Natural killer cell (primary cell): ENCODE results near the gene TRIM4. TPM values are rescaled to one million over a fixed set of nuclear protein-coding genes. Genes with fewer than 3 reads are reported as not detected.

ENCODE experiments used
- ATAC-seq, 3 donors: fragments of 150-1000 bp in 2 of 3; fragments of 200-7000 bp in 1 of 3; cut with Tn5 transposase; 1 replicate in 1 of 3; 2 replicates in 2 of 3; pipeline ENCODE4 v1.10.0; 2021; ENCODE audit warnings: mild to moderate bottlenecking in 2 of 3, moderate library complexity in 2 of 3
- DNase-seq, 2 donors: peaks; one replicate each; pipeline versions ENCODE4 v3.0.0 to v3.0.0-alpha.2; 2013 to 2021; ENCODE audit warnings: mixed read lengths in 1 of 2
- H3K27ac ChIP-seq: one replicate; pipeline ENCODE4 v1.5.1; 2013; ENCODE audit warnings: mild to moderate bottlenecking, low read length
- H3K27me3 ChIP-seq: one replicate; pipeline ENCODE4 v1.6.1; 2013; ENCODE audit warnings: low read length; ENCODE audit not compliant: control insufficient read depth, insufficient read depth
- H3K36me3 ChIP-seq: one replicate; pipeline ENCODE4 v1.6.1; 2013; ENCODE audit warnings: low read length; ENCODE audit not compliant: control insufficient read depth, insufficient read depth
- H3K4me1 ChIP-seq: one replicate; pipeline ENCODE4 v1.6.1; 2013; ENCODE audit warnings: low read length; ENCODE audit not compliant: control insufficient read depth, insufficient read depth
- H3K4me3 ChIP-seq: one replicate; pipeline ENCODE4 v1.5.1; 2013; ENCODE audit warnings: low read length
- H3K9me3 ChIP-seq: one replicate; pipeline ENCODE4 v1.6.1; 2013; ENCODE audit warnings: low read length; ENCODE audit not compliant: control insufficient read depth, insufficient read depth
- H3K27ac Mint-ChIP-seq, 2 donors: one replicate each; pipeline ENCODE4 v1.8.0; 2022; ENCODE audit warnings: mild to moderate bottlenecking in 2 of 2, mixed read lengths in 2 of 2, moderate library complexity in 1 of 2
- H3K27me3 Mint-ChIP-seq, 2 donors: one replicate each; pipeline ENCODE4 v1.8.0; 2022; ENCODE audit warnings: low read depth in 2 of 2, mixed read lengths in 2 of 2
- H3K36me3 Mint-ChIP-seq: one replicate; pipeline ENCODE4 v1.8.0; 2022; ENCODE audit warnings: mixed read lengths
- H3K4me1 Mint-ChIP-seq, 2 donors: one replicate each; pipeline ENCODE4 v1.8.0; 2022; ENCODE audit warnings: mixed read lengths in 2 of 2
- H3K4me3 Mint-ChIP-seq: one replicate; pipeline ENCODE4 v1.8.0; 2022; ENCODE audit warnings: mild to moderate bottlenecking, moderate library complexity, mixed read lengths
- H3K9me3 Mint-ChIP-seq, 2 donors: one replicate each; pipeline ENCODE4 v1.8.0; 2022; ENCODE audit warnings: mixed read lengths in 2 of 2
- WGBS: methylation state at CpG from one replicate; pipeline ENCODE4 v1.1.7; 2013; ENCODE audit warnings: missing lambda C conversion rate; ENCODE audit not compliant: insufficient coverage; 5-methylcytosine and 5-hydroxymethylcytosine counted together
- intact Hi-C: fragments of 100-400 bp; cut with micrococcal nuclease; formaldehyde crosslinking; loops from one replicate; pipeline ENCODE4 v1.14.2; 2022
- total RNA-seq, 4 donors: library from RNA; stranded (reverse); fragments of 120-200 nt in 1 of 4; gene quantifications; one replicate each; pipeline versions ENCODE4 v1.2.3 to v1.2.4, GENCODE V29; 2013 to 2022
- TF ChIP-seq, protein P1 (sequence below): fragments of 200-600 bp; IDR thresholded peaks from one replicate; pipeline ENCODE4 v1.8.0; 2022; ENCODE audit warnings: antibody characterized with exemption

TRIM4 gene
- total RNA-seq, 3 donors from 2014 or later (not counting 1 experiment from before 2014, with no cell fraction given), result 16.8 to 28.1 (median 22.4) TPM

DNA sequence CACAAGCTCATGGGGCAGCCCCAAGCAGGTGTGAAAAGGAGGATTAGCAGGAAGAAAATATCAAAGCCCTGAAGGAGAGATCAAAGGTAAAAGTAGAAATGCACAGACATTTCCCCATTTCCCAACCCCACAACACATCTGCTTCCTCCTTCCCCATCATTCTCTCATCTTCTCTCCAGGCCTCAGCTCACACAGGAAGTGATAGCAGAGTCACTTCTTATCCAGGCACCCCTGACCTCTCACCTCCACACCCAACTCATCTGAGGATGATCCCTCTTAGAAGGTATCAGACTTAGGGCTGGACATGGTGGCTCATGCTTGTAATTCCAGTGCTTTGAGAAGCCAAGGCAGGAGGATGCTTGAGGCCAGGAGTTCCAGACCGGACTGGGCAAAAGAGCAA, 28.3 kb upstream of the TRIM4 start:
- ATAC-seq, result no peak
- no peak overlapping the region for H3K4me3 Mint-ChIP-seq
- H3K27me3 Mint-ChIP-seq, result peaks cover 25 to 38% of the 10 kb centered on the region in 2 donors
- no peak overlapping the region for H3K27ac ChIP-seq
- H3K27me3 ChIP-seq, result no peaks in the 10 kb centered on the region
- intact Hi-C loops, result no loop called here
- no peak overlapping the region for H3K27ac Mint-ChIP-seq
- DNase-seq, result no peak
- peaks cover 5% of the 10 kb centered on the region for H3K4me1 ChIP-seq
- no peaks in the 10 kb centered on the region for H3K9me3 Mint-ChIP-seq
- no peak overlapping the region for H3K4me3 ChIP-seq
- H3K9me3 ChIP-seq, result peaks cover 4% of the 10 kb centered on the region
- WGBS, result 93% methylated on average over 1 of the region's 1 CpG
- TF ChIP-seq, protein P1, sequence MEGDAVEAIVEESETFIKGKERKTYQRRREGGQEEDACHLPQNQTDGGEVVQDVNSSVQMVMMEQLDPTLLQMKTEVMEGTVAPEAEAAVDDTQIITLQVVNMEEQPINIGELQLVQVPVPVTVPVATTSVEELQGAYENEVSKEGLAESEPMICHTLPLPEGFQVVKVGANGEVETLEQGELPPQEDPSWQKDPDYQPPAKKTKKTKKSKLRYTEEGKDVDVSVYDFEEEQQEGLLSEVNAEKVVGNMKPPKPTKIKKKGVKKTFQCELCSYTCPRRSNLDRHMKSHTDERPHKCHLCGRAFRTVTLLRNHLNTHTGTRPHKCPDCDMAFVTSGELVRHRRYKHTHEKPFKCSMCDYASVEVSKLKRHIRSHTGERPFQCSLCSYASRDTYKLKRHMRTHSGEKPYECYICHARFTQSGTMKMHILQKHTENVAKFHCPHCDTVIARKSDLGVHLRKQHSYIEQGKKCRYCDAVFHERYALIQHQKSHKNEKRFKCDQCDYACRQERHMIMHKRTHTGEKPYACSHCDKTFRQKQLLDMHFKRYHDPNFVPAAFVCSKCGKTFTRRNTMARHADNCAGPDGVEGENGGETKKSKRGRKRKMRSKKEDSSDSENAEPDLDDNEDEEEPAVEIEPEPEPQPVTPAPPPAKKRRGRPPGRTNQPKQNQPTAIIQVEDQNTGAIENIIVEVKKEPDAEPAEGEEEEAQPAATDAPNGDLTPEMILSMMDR, result no peak
- peaks cover 5 to 6% of the 10 kb centered on the region in 2 donors for H3K4me1 Mint-ChIP-seq
- H3K36me3 Mint-ChIP-seq, result no peaks in the 10 kb centered on the region
- H3K36me3 ChIP-seq, result no peaks in the 10 kb centered on the region

DNA sequence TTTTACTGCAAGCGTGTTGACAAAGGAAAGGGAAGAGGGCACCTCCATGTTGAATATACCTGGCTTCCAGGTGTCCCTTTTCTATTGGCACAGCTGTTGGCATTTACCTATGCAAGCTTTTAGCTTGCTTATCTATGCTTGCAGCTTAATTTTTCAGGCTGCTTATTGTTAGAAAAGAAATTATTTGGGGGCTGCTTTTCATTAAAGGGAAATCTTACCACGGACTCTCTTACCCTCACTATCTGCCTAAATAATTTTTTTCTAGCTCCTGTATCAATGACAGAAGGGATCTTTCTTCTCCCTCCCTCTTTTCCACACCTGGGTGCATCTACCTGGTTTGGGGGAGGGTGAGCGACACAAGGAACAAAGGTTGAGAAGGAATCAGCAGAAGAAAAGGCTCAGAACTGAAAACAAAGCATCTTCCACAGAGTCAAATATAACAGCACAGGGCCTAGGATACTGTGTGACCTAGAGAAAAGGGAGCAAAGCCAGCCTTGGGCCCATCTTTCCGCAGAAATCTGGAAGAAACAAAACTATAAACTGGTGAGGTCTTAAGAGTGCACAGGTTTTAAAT, 25.3 kb upstream of the TRIM4 start:
- H3K36me3 Mint-ChIP-seq, result no peaks in the 10 kb centered on the region
- H3K9me3 Mint-ChIP-seq, result no peaks in the 10 kb centered on the region
- Histone ChIP-seq H3K27me3 (no peaks in the 10 kb centered on the region), H3K4me3 (no peak overlapping the region), H3K36me3 (no peaks in the 10 kb centered on the region), H3K27ac (no peak overlapping the region), H3K4me1 (peaks cover 5% of the 10 kb centered on the region), H3K9me3 (no peaks in the 10 kb centered on the region)
- DNase-seq (no peak), ATAC-seq (no peak)
- H3K27me3 Mint-ChIP-seq, result peaks cover 32 to 49% of the 10 kb centered on the region in 2 donors
- H3K27ac Mint-ChIP-seq, result no peak overlapping the region
- TF ChIP-seq, protein P1, result no peak
- 71% methylated on average over 3 of the region's 4 CpGs for WGBS
- peaks cover 5 to 6% of the 10 kb centered on the region in 2 donors for H3K4me1 Mint-ChIP-seq
- no peak overlapping the region for H3K4me3 Mint-ChIP-seq
- intact Hi-C loops, result no loop called here

DNA sequence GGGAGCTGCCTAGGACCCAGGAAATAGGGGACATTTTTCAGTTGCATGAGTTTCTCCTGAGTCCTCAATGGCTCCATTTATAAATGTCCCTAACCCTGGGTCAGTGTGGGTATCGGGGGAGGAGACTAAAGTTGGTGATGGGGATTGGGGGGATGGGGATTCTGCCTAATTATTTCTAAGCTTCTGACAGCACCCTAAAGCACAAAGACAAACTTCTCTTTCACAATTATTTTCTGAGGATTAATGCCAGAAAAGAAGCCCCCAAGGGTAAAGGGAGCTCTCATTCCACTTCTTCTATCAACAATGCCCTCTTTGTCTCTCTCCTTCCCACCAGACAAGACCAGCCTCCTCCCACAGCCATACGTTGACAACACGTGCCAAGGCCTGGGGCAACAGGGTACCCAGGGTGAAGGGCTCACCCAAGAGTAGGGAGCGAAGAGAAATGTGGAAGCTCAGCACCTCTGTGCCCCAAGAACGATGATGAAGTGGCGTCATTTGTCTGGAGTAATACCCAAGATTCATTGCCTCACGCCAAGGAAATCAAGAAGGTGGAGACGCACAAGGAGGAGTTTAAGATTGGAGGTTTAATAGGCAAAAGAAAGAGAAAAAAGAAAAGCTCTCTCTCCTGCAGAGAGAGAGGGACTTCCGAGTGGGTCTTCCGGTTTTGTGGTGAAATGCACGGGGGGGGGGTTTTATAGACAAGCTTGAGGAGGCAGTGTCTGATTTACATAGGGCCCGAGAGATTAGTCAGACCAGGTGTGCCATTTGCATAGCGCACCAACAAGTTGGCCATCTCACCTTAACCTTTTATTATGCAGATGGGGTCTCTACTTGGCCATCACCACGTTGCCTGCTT, 24.5 kb upstream of the TRIM4 start:
- 13% methylated on average over 13 of the region's 14 CpGs for WGBS
- Mint-ChIP-seq H3K9me3 (no peaks in the 10 kb centered on the region), H3K4me1 (peaks cover 5 to 6% of the 10 kb centered on the region in 2 donors), H3K36me3 (no peaks in the 10 kb centered on the region), H3K27ac (no peak overlapping the region), H3K27me3 (peaks cover 33 to 49% of the 10 kb centered on the region in 2 donors), H3K4me3 (no peak overlapping the region)
- Histone ChIP-seq H3K27me3 (peaks cover under 1% of the 10 kb centered on the region), H3K4me1 (peaks cover 5% of the 10 kb centered on the region), H3K4me3 (no peak overlapping the region), H3K27ac (no peak overlapping the region), H3K36me3 (no peaks in the 10 kb centered on the region), H3K9me3 (no peaks in the 10 kb centered on the region)
- ATAC-seq (no peak), DNase-seq (peak in 1 of 2 donors; percentile 10)
- intact Hi-C loops, result no loop called here
- TF ChIP-seq, protein P1, result no peak
